ENCODE results near the gene DHX57.
A peak's percentile ranks its signal among the peaks of the same experiment; 100 is the strongest.

Gene DHX57

GRCh38 chr2:38750011-38750890 is 125.5 kb downstream of the DHX57 start:
- DNase-seq = peak; percentile 27

GRCh38 chr2:38748943-38749804 is 126.6 kb downstream of the DHX57 start:
- DNase-seq = no peak

GRCh38 chr2:38748391-38748790 is 127.3 kb downstream of the DHX57 start:
- no peak for DNase-seq

- DNase-seq = no peak
Measured at GRCh38 chr2:38747819-38748218, 127.9 kb downstream of the DHX57 start.
